ENCODE measurements around the gene PIM3.

The PIM3 gene

GRCh38 chr22:50008151-50009040 lies 47.8 kb downstream of the PIM3 start:
- no peak for FAIRE-seq

- FAIRE-seq: no peak
These were observed 48.7 kb downstream of the PIM3 start for GRCh38 chr22:50009251-50009650.

GRCh38 chr22:50009765-50010675 lies 49.4 kb downstream of the PIM3 start:
- FAIRE-seq: no peak

- FAIRE-seq: no peak
These were observed 50.3 kb downstream of the PIM3 start for GRCh38 chr22:50010676-50011446.

GRCh38 chr22:50011447-50012210 lies 51.1 kb downstream of the PIM3 start:
- FAIRE-seq: no peak

GRCh38 chr22:50012211-50013181 lies 51.9 kb downstream of the PIM3 start, which contains the start of gene IL17REL:
TSS of gene IL17REL (minus strand) at chr22:50012765. CDS start at chr22:50012646, 119 bp downstream.
- no peak for FAIRE-seq
